Occipital lobe (tissue), 2 donors: ENCODE results near the gene ACYP2. TPM values are rescaled to one million over a fixed set of nuclear protein-coding genes. Genes with fewer than 3 reads are reported as not detected.
"Not testable (repeated sequence)": the region's sequence is repeated elsewhere in the genome, so short reads cannot be mapped to it uniquely, and the experiment has no call there.

Experiments used
- DNase-seq: peaks from one replicate; lab custom pipeline; 2025; lab: John Stamatoyannopoulos, UW
- total RNA-seq: library from RNA; depleted of rRNA; stranded (reverse); fragments of >200 nt; gene quantifications from one replicate; pipeline ENCODE4 v1.2.3, GENCODE V29; 2014

The ACYP2 gene
- total RNA-seq, 1 donor from 2014 or later, result 13.6 TPM

- no peak for DNase-seq
These were observed 18.3 kb upstream of the ACYP2 start for GRCh38 chr2:54097124-54097523.

- DNase-seq, result no peak
These were observed 16.0 kb upstream of the ACYP2 start for GRCh38 chr2:54099370-54099769.

GRCh38 chr2:54099829-54100585 is 15.4 kb upstream of the ACYP2 start:
- no peak for DNase-seq

DNA sequence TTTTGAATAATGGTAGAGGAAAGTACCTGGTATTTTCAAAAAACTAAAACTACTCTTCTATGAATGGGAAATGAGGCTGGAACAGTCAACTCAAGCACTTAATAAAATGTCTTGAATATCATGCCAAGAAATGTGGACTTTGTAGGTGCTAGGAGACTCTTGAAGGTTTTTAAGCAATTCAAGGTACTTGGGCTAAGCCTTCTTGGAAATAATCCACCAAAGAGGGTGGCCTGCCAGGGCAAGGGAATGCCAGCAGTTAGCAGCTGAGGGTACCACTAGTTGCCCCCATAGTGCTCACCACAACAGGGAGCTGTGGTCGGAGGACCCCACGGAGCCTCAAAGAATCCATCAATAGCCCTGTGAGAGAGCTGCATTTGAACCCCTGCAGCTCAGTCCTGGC is 14.6 kb upstream of the ACYP2 start:
- no peak for DNase-seq

DNA sequence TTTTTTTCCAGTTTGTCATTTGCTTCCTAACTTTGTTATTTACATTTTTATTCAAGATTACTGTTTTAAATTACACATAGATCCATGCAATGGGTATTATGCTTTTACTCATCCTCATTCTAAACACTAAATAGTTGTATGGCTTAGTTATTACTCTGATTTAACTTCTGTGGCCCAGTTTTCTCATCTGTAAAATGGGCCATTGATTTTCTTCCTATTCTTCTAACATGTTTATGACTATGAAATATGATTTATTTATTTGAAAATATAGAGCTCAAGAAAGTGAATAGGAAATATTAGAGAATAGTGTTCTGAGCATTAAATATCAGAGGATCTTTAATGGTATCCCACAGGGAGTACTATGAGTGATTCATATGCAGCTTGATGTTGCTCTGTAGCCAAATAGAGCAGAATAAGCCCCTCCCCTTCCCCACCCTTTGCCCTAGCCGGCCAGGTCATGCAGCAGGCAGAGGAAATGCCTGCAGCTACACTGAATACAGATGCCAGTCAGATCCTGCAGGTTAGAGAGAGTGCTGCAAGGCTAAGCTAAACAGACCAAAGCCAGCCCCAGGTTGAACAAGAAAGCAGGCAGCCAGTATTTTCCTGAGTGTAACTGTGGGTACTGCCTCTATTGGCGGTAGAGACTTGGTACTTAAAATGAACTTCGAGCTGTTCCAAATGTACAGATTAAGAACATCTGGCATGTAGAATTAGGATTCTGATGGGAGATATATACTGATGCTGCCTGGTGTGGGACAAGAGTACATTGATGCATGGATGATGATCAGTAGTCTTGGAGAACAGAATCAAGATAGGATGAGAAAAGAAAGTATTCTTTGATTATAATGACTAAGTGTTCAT is 11.7 kb upstream of the ACYP2 start:
- DNase-seq, result no peak

DNA sequence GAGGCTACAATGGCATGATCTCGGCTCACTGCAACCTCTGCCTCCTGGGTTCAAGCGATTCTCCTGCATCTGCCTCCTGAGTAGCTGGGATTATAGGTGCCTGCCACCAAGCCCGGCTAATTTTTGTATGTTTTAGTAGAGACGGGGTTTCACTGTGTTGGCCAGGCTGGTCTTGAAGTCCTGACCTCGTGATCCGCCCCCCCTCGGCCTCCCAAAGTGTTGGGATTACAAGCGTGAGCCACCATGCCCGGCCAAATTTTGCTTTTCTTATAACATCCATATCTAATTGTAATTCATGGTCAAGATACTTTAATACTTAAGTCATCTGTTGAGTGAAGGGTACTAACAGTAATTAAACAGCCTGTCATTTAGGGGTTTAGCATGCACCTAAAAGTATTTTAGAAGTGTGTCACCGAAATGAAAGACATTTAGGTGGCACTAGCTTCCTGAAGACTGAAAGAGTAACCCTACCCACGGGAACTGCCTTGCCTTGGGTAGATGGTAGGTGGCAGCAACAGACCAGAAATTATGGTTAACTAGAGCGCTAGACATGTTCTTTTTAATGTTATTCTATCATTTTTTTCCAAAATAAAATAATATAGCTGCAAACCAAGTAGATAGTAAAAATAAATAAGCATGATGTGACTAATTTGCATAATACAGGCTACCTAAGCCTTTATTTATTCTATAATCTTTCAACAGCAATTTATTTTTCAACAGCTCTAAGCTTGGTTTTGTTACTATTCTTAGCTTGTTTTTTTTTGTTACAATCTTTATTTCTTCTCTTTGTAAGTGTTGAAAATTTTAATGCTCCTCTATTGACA is 8.6 kb upstream of the ACYP2 start:
- DNase-seq, result peak; percentile 12

DNA sequence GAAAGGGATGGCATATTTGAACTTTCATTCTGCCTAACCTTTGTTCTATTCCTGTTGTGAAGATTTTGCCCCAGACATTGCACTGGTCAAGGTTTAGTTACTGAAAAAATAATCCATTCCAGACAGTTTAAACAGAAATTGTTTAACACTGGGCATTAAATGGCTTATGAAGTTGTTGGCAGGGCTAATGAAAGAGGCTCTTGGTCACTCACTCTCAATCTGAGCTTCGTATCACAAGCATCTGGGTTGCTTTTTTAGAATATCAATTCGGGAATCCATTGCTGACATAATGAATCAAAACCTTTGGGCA is 8.0 kb upstream of the ACYP2 start:
- no peak for DNase-seq

DNA sequence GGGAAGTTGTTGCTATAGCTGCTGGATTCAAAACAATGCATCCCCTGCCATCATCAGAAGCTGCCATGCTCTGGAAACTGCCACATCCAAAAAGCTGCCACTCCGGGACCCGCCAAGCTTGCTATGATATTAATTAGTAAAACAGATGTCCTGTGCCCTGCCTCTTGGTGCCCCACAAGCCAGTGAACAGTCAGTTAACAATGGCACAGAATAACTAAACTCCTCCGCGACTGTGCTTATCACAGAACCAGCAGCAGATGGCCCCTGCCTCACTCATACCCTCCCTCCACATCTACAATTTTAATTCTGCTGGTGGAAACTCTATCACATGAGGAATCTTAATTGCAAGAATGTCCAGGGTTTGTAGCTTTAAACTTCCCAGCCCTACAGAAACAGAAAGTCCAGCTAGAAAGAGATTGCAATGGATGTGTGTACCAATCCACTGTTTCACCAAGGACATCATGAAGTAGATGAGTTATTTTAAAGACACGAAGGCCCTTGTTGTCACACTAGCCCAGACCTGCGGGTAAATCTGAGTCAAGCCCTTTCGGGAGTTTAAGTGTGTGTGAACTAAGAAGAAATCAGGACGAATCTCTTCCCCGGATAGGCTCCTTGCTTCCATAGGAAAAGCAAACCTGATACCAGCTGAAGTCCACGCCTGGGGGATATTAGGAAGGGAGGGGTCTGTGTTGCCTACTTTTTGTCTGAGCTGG is 7.4 kb upstream of the ACYP2 start:
- no peak for DNase-seq

DNA sequence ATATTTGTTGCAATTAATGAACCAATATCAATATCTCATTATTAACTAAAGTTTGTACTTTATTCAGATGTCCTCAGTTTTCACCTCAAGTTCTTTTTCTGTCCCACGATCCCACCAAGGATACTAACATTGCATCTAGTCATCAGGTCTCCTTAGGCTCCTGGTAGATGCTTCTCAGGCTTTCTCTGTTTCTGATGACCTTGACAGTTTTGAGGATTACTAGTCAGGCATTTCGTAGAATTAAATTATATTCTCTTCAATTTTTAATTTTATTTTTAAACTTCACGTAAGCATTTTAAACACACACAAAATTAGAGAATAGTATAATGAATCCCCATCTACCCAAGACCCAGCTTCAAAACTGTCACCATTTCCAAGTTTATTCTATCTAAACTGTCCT is 5.6 kb upstream of the ACYP2 start:
- no peak for DNase-seq

GRCh38 chr2:54114479-54114878 is 936 bp upstream of the ACYP2 start:
- DNase-seq, result not testable (repeated sequence)

- DNase-seq, result no peak
These were observed 505 bp upstream of the ACYP2 start for GRCh38 chr2:54114936-54115283.

- DNase-seq, result not testable (repeated sequence)
These were observed 1.2 kb downstream of the ACYP2 start for GRCh38 chr2:54116598-54116997.

- no peak for DNase-seq
These were observed 5.5 kb downstream of the ACYP2 start for GRCh38 chr2:54120950-54121349.

- DNase-seq, result no peak
These were observed 6.9 kb downstream of the ACYP2 start for GRCh38 chr2:54122171-54122935.

GRCh38 chr2:54122939-54123338 is 7.5 kb downstream of the ACYP2 start:
- DNase-seq, result peak; percentile 47

- DNase-seq, result not testable (repeated sequence)
These were observed 11.8 kb downstream of the ACYP2 start for GRCh38 chr2:54127174-54127573.

GRCh38 chr2:54133056-54133455 is 17.6 kb downstream of the ACYP2 start:
- no peak for DNase-seq

GRCh38 chr2:54139210-54139609 is 23.8 kb downstream of the ACYP2 start:
- DNase-seq, result no peak

- no peak for DNase-seq
These were observed 28.4 kb downstream of the ACYP2 start for GRCh38 chr2:54143780-54144179.

GRCh38 chr2:54148391-54148790 is 33.0 kb downstream of the ACYP2 start:
- DNase-seq, result no peak
